GM12878 (cell line): ENCODE measurements around the gene TRAF2. TPM values are rescaled to one million over a fixed set of nuclear protein-coding genes. Genes with fewer than 3 reads are reported as not detected.

ENCODE experiments used
- ATAC-seq: fragments of 200-7000 bp; cut with Tn5 transposase; 3 replicates; pipeline ENCODE4 v1.9.1; 2020; ENCODE audit warnings: mild to moderate bottlenecking, moderate library complexity
- BruUV-seq: library from RNA; stranded (reverse); fragments of 400-500 nt; replicated peaks from 2 replicates; lab custom pipeline; 2021; lab: Mats Ljungman, UMichigan
- CTCF ChIA-PET: fragments of 300-600 bp; sonication (Branson Sonifier 250); formaldehyde crosslinking; extraction: SDS; loops from one replicate; lab custom pipeline; 2021; ENCODE audit warnings: inconsistent platforms; lab: Yijun Ruan, JAX
- POLR2A ChIA-PET: fragments of 350-600 bp; formaldehyde crosslinking; extraction: SDS; loops from one replicate; lab custom pipeline; 2021; ENCODE audit warnings: inconsistent platforms; lab: Charles Lee
- RAD21 ChIA-PET: fragments of 300-600 bp; sonication (Branson Sonifier 250); formaldehyde crosslinking; loops from one replicate; lab custom pipeline; 2023; ENCODE audit warnings: antibody characterized with exemption; ENCODE audit not compliant: unreplicated experiment; lab: Charles Lee
- SMC1A ChIA-PET: fragments of 300-600 bp; sonication (Branson Sonifier 250); formaldehyde crosslinking; loops from one replicate; lab custom pipeline; 2023; ENCODE audit not compliant: unreplicated experiment, uncharacterized antibody; lab: Charles Lee
- DNase-seq: peaks from one replicate; pipeline ENCODE4 v3.0.0-alpha.2; 2011; ENCODE audit warnings: low read depth, low spot score
- FAIRE-seq: peaks from 3 replicates; lab custom pipeline; 2011; peaks lifted over from hg19 to GRCh38; lab: Jason Lieb, UNC
- H2AFZ ChIP-seq: 2 replicates; pipeline ENCODE4 v1.6.0; 2011; ENCODE audit warnings: low read depth, low read length, control low read depth; ENCODE audit not compliant: control insufficient read depth
- H3K27ac ChIP-seq: 2 replicates; pipeline ENCODE4 v1.5.1; 2011; ENCODE audit warnings: control low read depth; ENCODE audit not compliant: control insufficient read depth, insufficient read depth
- H3K27me3 ChIP-seq, 2 experiments: replicated peaks in 1 of 2; 2 replicates each; pipeline versions ENCODE4 v1.6.0 to v1.6.1; 2011; ENCODE audit warnings: low read length in 1 of 2; ENCODE audit not compliant: control insufficient read depth in 2 of 2, insufficient read depth in 2 of 2
- H3K36me3 ChIP-seq, 2 experiments: 2 replicates each; pipeline ENCODE4 v1.5.1; 2011; ENCODE audit warnings: low read length in 1 of 2; ENCODE audit not compliant: control insufficient read depth in 2 of 2, insufficient read depth in 2 of 2
- H3K4me1 ChIP-seq: 2 replicates; pipeline ENCODE4 v1.6.1; 2011; ENCODE audit warnings: mild to moderate bottlenecking, low read length, moderate library complexity, mixed read lengths; ENCODE audit not compliant: control insufficient read depth, insufficient read depth
- H3K4me2 ChIP-seq: 2 replicates; pipeline ENCODE4 v1.6.0; 2011; ENCODE audit warnings: control low read depth; ENCODE audit not compliant: control insufficient read depth, insufficient read depth
- H3K4me3 ChIP-seq: fragments of 200-600 bp; sonication (generic); 2 replicates; pipeline ENCODE4 v1.5.1; 2016
- H3K79me2 ChIP-seq: 2 replicates; pipeline ENCODE4 v1.6.0; 2011; ENCODE audit warnings: low read length; ENCODE audit not compliant: control insufficient read depth, insufficient read depth
- H3K9ac ChIP-seq: 2 replicates; pipeline ENCODE4 v1.8.0; 2011; ENCODE audit warnings: low read length, control low read depth, mixed read lengths; ENCODE audit not compliant: control insufficient read depth, insufficient read depth
- H3K9me3 ChIP-seq: replicated peaks from 3 replicates; pipeline ENCODE4 v1.5.1; 2011; ENCODE audit warnings: mild to moderate bottlenecking, low read length; ENCODE audit not compliant: control insufficient read depth, insufficient read depth
- H4K20me1 ChIP-seq: 2 replicates; pipeline ENCODE4 v1.6.0; 2011; ENCODE audit not compliant: control insufficient read depth, insufficient read depth
- CEBPZ ChIP-seq: fragments of 150-350 bp; IDR thresholded peaks from 2 replicates; pipeline ENCODE4 v1.6.1; 2016; ENCODE audit warnings: low read depth, low read length
- WGBS: methylation state at CpG from one replicate; pipeline ENCODE4 v1.1.6; 2016; ENCODE audit warnings: low lambda C conversion rate; ENCODE audit not compliant: insufficient replicate concordance, insufficient coverage; ENCODE audit errors: missing lambda C conversion rate; 5-methylcytosine and 5-hydroxymethylcytosine counted together
- in situ Hi-C: fragments of 300-500 bp; cut with MboI; formaldehyde crosslinking; loops from 9 replicates; pipeline ENCODE4 v1.14.3; 2018; ENCODE audit warnings: mixed read lengths
- intact Hi-C: fragments of 100-400 bp; cut with micrococcal nuclease; formaldehyde crosslinking; loops from one replicate; pipeline ENCODE4 v1.14.2; 2022; ENCODE audit not compliant: unreplicated experiment
- polyA plus RNA-seq, 11 experiments: library from polyadenylated mRNA; depleted of rRNA in 4 of 11; unstranded in 6 of 11; stranded (reverse) in 5 of 11; fragments of >200 nt; fragmentation: Nextera tagmentation in 4 of 11; fragmentation: Illumina TruSeq in 1 of 11; extraction: Ambion mirVana in 4 of 11; extraction: Trizol in 1 of 11; gene quantifications; 1 replicate in 1 of 11; 2 replicates in 10 of 11; pipeline versions ENCODE4 v1.2.1 to v1.2.3, GENCODE V29; 2011 to 2016; ENCODE audit warnings: inconsistent platforms in 2 of 11, missing spikeins in 2 of 11, low read depth in 1 of 11
- total RNA-seq, 4 experiments: library from RNA; depleted of rRNA in 3 of 4; stranded (reverse); fragments of >200 nt in 3 of 4; fragmentation: Illumina TruSeq in 1 of 4; extraction: Trizol in 1 of 4; gene quantifications; 2 replicates each; pipeline versions ENCODE4 v1.2.1 to v1.2.3, GENCODE V29; 2013 to 2021
- TF ChIP-seq, protein P1 (sequence below): fragments of 450-650 bp; IDR thresholded peaks from 2 replicates; pipeline ENCODE4 v1.6.1; 2016; ENCODE audit warnings: mild to moderate bottlenecking

Gene TRAF2
- total and polyA plus RNA-seq, 10 of the 15 experiments (the other 5 are each of a cell fraction or from before 2014, with no cell fraction given) = 0.34 to 39.5 (median 18.7) TPM

DNA sequence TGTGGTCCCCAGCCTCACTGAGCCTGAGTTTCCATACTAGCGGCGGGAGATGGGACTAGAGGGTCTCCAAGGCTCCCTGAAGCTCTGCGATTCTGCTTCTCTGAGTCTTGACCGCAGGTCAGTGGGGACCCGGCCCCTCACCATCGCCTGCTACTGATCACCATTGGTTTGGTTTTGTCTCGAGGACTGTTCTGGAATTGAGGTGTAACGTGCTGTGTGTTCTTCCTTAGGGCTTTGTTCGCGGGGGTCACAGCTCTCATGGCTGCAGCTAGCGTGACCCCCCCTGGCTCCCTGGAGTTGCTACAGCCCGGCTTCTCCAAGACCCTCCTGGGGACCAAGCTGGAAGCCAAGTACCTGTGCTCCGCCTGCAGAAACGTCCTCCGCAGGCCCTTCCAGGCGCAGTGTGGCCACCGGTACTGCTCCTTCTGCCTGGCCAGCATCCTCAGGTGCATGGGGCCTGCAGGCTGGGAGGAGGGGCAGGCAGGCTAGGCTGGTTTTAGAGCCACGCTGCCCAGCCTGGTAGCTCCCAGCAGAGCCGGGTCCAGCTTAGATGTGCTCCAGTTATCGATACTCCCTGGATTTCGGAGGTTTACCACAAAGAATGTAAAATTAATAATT, 12.3 kb downstream of the TRAF2 start:
- ChIA-PET POLR2A (interaction anchor here (0.6 to 1.4 kb wide), 4 partner anchors 13 to 82 kb away, joined by 3 to 4 read pairs (median 3); partner anchors contain the start of gene TRAF2), CTCF (interaction anchor here (0.7 to 3.1 kb wide), 12 partner anchors 11 to 112 kb away, joined by 3 to 20 read pairs (median 4); partner anchors contain the start of genes AJM1, TMEM141 and TRAF2), SMC1A (interaction anchor here (7.5 kb wide), 1 partner anchor 14 kb away, joined by 70 read pairs; the partner anchor contains the start of gene TRAF2), RAD21 (interaction anchor here (0.9 to 3.5 kb wide), 6 partner anchors 9 to 188 kb away, joined by 3 to 18 read pairs (median 5); partner anchors contain the start of genes AJM1, FBXW5, MAN1B1 and TRAF2)
- peaks cover 65% of the 10 kb centered on the region for H3K4me1 ChIP-seq
- no TSS peak for BruUV-seq
- no peak for FAIRE-seq
- ATAC-seq = no peak
- no peak overlapping the region; the same call in 1 of the 2 replicates for H3K9ac ChIP-seq
- WGBS = 88% methylated on average over 21 of the region's 21 CpGs
- no peak for DNase-seq
- no peaks in the 10 kb centered on the region for H3K27me3 ChIP-seq
- no peaks in the 10 kb centered on the region for H3K9me3 ChIP-seq
- peaks cover 58% of the 10 kb centered on the region for H3K79me2 ChIP-seq
- TF ChIP-seq, protein P1, sequence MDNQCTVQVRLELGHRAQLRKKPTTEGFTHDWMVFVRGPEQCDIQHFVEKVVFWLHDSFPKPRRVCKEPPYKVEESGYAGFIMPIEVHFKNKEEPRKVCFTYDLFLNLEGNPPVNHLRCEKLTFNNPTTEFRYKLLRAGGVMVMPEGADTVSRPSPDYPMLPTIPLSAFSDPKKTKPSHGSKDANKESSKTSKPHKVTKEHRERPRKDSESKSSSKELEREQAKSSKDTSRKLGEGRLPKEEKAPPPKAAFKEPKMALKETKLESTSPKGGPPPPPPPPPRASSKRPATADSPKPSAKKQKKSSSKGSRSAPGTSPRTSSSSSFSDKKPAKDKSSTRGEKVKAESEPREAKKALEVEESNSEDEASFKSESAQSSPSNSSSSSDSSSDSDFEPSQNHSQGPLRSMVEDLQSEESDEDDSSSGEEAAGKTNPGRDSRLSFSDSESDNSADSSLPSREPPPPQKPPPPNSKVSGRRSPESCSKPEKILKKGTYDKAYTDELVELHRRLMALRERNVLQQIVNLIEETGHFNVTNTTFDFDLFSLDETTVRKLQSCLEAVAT = 0 out of 2 replicates have a peak, but pooled peaks have one; percentile 47
- TF ChIP-seq CEBPZ = no peak
- no peak overlapping the region; the same call in 1 of the 2 replicates for H3K4me3 ChIP-seq
- H4K20me1 ChIP-seq = no peaks in the 10 kb centered on the region
- in situ Hi-C loops = no loop called here
- intact Hi-C loops = no loop called here
- peak overlapping the region; percentile 34 for H3K27ac ChIP-seq
- peak overlapping the region; percentile 49 for H3K4me2 ChIP-seq
- H3K36me3 ChIP-seq = peaks cover 17 to 31% of the 10 kb centered on the region in 2 experiments
- H2AFZ ChIP-seq = no peak overlapping the region
